Heart left ventricle (tissue), 13 donors: ENCODE data around the gene ARSI.

ENCODE experiments used
- POLR2A ChIP-seq, 2 donors: fragments of 450-650 bp; IDR thresholded peaks; one replicate each; pipeline ENCODE4 v1.6.1; 2017; ENCODE audit warnings: antibody characterized with exemption in 2 of 2, mild to moderate bottlenecking in 2 of 2, moderate library complexity in 2 of 2
- TF ChIP-seq, protein P1 (sequence below), 12 donors: fragments of 200-600 bp; sonication (generic) in 4 of 12; IDR thresholded peaks; one replicate each; pipeline versions ENCODE4 v1.5.0 to v1.8.0; 2018 to 2022; ENCODE audit warnings: antibody characterized with exemption in 12 of 12, mild to moderate bottlenecking in 5 of 12
- donor health status: ischemic (EF 13 %, LVEDD 7.1; RV severe dilation, severe dysfunction).
- donor health status: DM: no; HTN: yes; CAD: no.
- donor health status: DM: no; HTN: no; CAD: no.
- donor health status: ischemic (EF 25% LVEDD 6.9; RV normal size, moderate dysfunction).
- donor health status: ischemic (EF 25% LVEDD 5.7; RV mildly dilated, moderate dysfunction).
- donor health status: ischemic (EF 35%, LVEDD 5.7; RV mildly dilated, moderate dysfunction).
- donor health status: nonischemic (EF 11% LVEDD 7.7; RV severe dilation, severe dysfunction).
- donor health status: DM: yes; HTN: yes; CAD: no.
- donor health status: PGD.
- donor health status: ischemic (EF 29% LVEDD 5.4; RV normal size, mild dysfunction).
- donor health status: nonischemic (EF 23%, LVEDD 6.1; RV moderate dilation, normal function).

DNA sequence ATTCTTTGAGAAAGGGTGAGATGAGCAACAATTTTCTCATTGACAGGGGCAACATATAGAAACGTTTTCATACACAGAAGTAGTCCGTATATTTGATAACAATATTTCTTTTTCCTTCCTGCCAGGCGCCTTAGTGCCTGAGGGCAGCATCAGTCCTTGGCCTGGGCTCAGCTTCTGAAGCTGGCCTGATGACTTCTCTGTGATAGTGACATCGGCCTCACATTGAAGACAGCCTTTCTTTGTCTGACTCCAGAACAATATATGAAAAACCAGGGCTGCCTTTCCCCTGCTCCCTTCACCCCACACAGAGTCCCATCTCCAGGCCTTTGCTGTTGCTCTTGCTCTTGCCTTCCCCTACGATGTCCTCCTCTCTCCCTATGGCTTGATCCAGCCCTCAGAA, 30.7 kb upstream of the ARSI start:
- no peak for TF ChIP-seq POLR2A (IDR thresholded peaks at IDR 0.05)
- TF ChIP-seq, protein P1, sequence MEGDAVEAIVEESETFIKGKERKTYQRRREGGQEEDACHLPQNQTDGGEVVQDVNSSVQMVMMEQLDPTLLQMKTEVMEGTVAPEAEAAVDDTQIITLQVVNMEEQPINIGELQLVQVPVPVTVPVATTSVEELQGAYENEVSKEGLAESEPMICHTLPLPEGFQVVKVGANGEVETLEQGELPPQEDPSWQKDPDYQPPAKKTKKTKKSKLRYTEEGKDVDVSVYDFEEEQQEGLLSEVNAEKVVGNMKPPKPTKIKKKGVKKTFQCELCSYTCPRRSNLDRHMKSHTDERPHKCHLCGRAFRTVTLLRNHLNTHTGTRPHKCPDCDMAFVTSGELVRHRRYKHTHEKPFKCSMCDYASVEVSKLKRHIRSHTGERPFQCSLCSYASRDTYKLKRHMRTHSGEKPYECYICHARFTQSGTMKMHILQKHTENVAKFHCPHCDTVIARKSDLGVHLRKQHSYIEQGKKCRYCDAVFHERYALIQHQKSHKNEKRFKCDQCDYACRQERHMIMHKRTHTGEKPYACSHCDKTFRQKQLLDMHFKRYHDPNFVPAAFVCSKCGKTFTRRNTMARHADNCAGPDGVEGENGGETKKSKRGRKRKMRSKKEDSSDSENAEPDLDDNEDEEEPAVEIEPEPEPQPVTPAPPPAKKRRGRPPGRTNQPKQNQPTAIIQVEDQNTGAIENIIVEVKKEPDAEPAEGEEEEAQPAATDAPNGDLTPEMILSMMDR (IDR thresholded peaks at IDR 0.05) = no peak
